Measurements from ENCODE around the gene HOXA10.
A peak's percentile ranks its signal among the peaks of the same experiment; 100 is the strongest.

HOXA10 gene

GRCh38 chr7:27194002-27194352 lies 19.9 kb upstream of the HOXA10 start:
- Histone ChIP-seq H3K27ac (replicated peaks) (no peak overlapping the region), H3K4me3 (replicated peaks; ENCODE audit: insufficient read depth, low read length) (no peak overlapping the region), H3K27me3 (ENCODE audit: insufficient read depth, poor library complexity, severe bottlenecking) (peaks cover 64% of the 10 kb centered on the region)
- DNase-seq (ENCODE audit: low read depth in 1 of 2, low spot score in 1 of 2) = no peak
- TF ChIP-seq POLR2AphosphoS5 (IDR thresholded peaks at IDR 0.05; ENCODE audit: low read depth) = no peak
- TF ChIP-seq GABPA (IDR thresholded peaks at IDR 0.05; ENCODE audit: low read depth) = no peak
- no peak for TF ChIP-seq REST (IDR thresholded peaks at IDR 0.05; ENCODE audit: insufficient replicate concordance, low read depth)
- no peak for TF ChIP-seq CTCF (IDR thresholded peaks at IDR 0.05; ENCODE audit: insufficient read depth, low read length)

- Histone ChIP-seq H3K27me3 (ENCODE audit: insufficient read depth, poor library complexity, severe bottlenecking) (peaks cover 59% of the 10 kb centered on the region), H3K27ac (replicated peaks) (no peak overlapping the region), H3K4me3 (replicated peaks; ENCODE audit: insufficient read depth, low read length) (peak overlapping the region; percentile 27; the same call in 1 of the 2 replicates)
- DNase-seq (ENCODE audit: low read depth in 1 of 2, low spot score in 1 of 2) = no peak
- TF ChIP-seq CTCF (IDR thresholded peaks at IDR 0.05; ENCODE audit: insufficient read depth, low read length) = no peak
- TF ChIP-seq REST (IDR thresholded peaks at IDR 0.05; ENCODE audit: insufficient replicate concordance, low read depth) = no peak
- TF ChIP-seq SPI1 (IDR thresholded peaks at IDR 0.05; ENCODE audit: borderline replicate concordance, low read depth) = no peak
- TF ChIP-seq POLR2AphosphoS5 (IDR thresholded peaks at IDR 0.05; ENCODE audit: low read depth) = no peak
- no peak for TF ChIP-seq GABPA (IDR thresholded peaks at IDR 0.05; ENCODE audit: low read depth)
Observed at GRCh38 chr7:27193335-27194001, 19.3 kb upstream of the HOXA10 start.

GRCh38 chr7:27192546-27193334 lies 18.6 kb upstream of the HOXA10 start:
- Histone ChIP-seq H3K27ac (replicated peaks) (no peak overlapping the region), H3K4me3 (replicated peaks; ENCODE audit: insufficient read depth, low read length) (peak overlapping the region; percentile 27), H3K27me3 (ENCODE audit: insufficient read depth, poor library complexity, severe bottlenecking) (peaks cover 59% of the 10 kb centered on the region)
- peak in 1 of 2 experiments; percentile 67 for DNase-seq (ENCODE audit: low read depth in 1 of 2, low spot score in 1 of 2)
- no peak for TF ChIP-seq GABPA (IDR thresholded peaks at IDR 0.05; ENCODE audit: low read depth)
- no peak for TF ChIP-seq SPI1 (IDR thresholded peaks at IDR 0.05; ENCODE audit: borderline replicate concordance, low read depth)
- TF ChIP-seq POLR2AphosphoS5 (IDR thresholded peaks at IDR 0.05; ENCODE audit: low read depth) = no peak
- no peak for TF ChIP-seq CTCF (IDR thresholded peaks at IDR 0.05; ENCODE audit: insufficient read depth, low read length)
- TF ChIP-seq REST (IDR thresholded peaks at IDR 0.05; ENCODE audit: insufficient replicate concordance, low read depth) = no peak
